Measurements from ENCODE around the gene DDRGK1.

DDRGK1 gene

DNA sequence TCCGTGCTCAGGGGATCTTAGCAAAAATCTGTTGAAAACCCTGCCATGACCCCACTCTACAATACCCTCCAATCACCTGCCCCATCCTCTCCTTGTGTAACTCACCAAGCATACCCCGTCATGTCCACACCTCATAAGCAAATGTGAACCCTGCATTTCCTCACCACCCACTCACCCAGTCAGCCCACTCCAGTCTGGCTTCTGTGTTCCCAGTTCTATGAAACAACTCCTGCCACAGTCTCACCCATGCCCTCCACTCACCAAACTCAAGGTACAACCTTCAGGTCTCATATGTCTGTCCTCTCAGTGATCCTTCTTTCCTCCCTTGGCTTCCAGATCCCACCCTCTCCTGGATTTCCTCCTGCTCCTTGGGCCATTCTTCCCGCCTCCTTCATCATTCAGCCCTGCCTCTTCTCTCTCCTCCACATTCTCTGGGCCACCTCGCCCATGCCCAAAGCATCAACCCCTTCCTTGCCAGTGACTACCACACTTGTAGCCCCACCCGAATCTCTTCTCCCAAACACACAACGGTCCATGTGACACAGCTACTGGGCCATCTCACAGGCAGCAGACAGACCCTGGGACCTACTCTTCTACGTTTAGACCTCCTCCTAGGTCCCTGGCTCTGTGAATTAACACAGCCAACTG lies 8.8 kb downstream of the DDRGK1 start:
- no peak for TF ChIP-seq CTCF (IDR thresholded peaks at IDR 0.05; ENCODE audit: low read depth, low read length, missing control alignments)
- no peak for DNase-seq (ENCODE audit: low read depth)
- in situ Hi-C loops (cut with HindIII; ENCODE audit: low sequenced_read_pairs) = no loop called here
- no peak overlapping the region for H3K4me3 ChIP-seq (ENCODE audit: low read depth, low read length)

DNA sequence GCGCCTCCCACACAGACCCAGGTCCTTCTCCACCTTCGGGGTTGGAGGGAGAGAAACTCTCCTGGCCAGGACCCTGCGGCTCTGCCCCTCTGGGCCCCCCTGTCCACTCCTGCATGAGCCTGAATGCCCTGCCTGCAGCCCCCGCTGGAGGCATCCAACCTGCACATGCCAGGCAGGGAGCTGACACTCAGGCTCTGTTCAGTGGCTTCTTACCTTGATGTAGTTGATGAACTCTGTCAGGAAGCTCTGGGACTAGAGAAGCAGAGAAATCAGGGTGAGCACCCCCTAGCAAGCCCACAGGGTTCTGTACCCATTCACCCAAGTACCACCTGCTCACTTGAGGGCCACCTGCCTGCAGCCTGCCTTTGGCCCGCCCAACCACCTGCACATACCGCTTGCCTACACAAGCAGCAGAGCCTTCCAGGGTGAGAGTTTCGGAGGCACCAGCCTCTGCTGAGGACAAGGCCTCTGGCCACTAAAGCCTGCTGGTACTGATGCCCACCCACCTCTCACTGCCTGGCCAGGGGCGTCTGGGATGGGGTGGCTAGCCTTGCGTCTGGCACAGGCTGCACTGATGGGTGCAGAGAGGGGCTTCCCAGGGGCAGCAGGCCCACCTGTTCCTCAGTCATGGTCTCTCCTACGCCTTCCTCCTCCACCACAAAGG lies 9.7 kb downstream of the DDRGK1 start:
- in situ Hi-C loops (cut with HindIII; ENCODE audit: low sequenced_read_pairs) = no loop called here
- TF ChIP-seq CTCF (IDR thresholded peaks at IDR 0.05; ENCODE audit: low read depth, low read length, missing control alignments) = no peak
- H3K4me3 ChIP-seq (ENCODE audit: low read depth, low read length) = no peak overlapping the region
- DNase-seq (ENCODE audit: low read depth) = no peak

GRCh38 chr20:3193806-3194616 lies 10.5 kb downstream of the DDRGK1 start:
- no peak for DNase-seq (ENCODE audit: low read depth)
- TF ChIP-seq CTCF (IDR thresholded peaks at IDR 0.05; ENCODE audit: low read depth, low read length, missing control alignments) = no peak

GRCh38 chr20:3192226-3193015 lies 12.1 kb downstream of the DDRGK1 start:
- TF ChIP-seq CTCF (IDR thresholded peaks at IDR 0.05; ENCODE audit: low read depth, low read length, missing control alignments) = no peak
- in situ Hi-C loops (cut with HindIII; ENCODE audit: low sequenced_read_pairs) = no loop called here
- no peak for DNase-seq (ENCODE audit: low read depth)
- no peak overlapping the region for H3K4me3 ChIP-seq (ENCODE audit: low read depth, low read length)

More at GRCh38 chr20:3193806-3194616, 10.5 kb downstream of the DDRGK1 start:
- no peak overlapping the region for H3K4me3 ChIP-seq (ENCODE audit: low read depth, low read length)
- in situ Hi-C loops (cut with HindIII; ENCODE audit: low sequenced_read_pairs) = no loop called here

GRCh38 chr20:3190681-3191111 lies 13.8 kb downstream of the DDRGK1 start:
- no peak for TF ChIP-seq CTCF (IDR thresholded peaks at IDR 0.05; ENCODE audit: low read depth, low read length, missing control alignments)
- in situ Hi-C loops (cut with HindIII; ENCODE audit: low sequenced_read_pairs) = no loop called here
- H3K4me3 ChIP-seq (ENCODE audit: low read depth, low read length) = no peak overlapping the region
- no peak for DNase-seq (ENCODE audit: low read depth)

DNA sequence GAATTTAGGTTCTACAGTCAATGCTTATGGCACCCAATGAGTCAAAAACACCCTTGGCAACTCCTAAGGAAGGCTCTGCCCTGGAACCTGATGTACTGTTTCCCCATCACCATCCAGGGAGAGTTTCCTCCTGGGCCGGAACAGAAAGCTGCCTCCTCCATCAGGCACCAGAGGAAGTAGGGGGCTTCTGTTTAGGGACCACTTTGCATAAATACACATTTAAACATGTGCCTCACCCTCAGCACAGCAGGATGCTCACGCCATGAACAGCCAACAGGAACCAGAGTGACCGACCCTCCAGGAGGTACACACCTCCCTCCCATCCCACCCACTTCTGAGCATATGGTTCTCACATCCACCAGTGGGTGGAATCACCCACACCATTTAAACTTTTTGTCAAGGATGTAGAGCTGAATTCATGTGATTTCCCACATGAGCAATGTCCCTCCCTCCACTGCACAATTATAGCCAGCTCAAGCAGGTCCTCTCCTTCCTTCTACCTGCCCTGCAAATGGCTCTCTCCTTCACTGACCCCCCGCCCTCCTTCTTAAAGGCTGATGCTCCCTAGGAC lies 14.8 kb downstream of the DDRGK1 start:
- no peak for DNase-seq (ENCODE audit: low read depth)
- in situ Hi-C loops (cut with HindIII; ENCODE audit: low sequenced_read_pairs) = no loop called here
- H3K4me3 ChIP-seq (ENCODE audit: low read depth, low read length) = no peak overlapping the region
- no peak for TF ChIP-seq CTCF (IDR thresholded peaks at IDR 0.05; ENCODE audit: low read depth, low read length, missing control alignments)

All from astrocyte of the cerebellum (primary cell).